PFSK-1 (cell line): ENCODE measurements around the gene WDR20.

Source experiments
- POLR2AphosphoS5 ChIP-seq: IDR thresholded peaks from 2 replicates; pipeline ENCODE4 v1.6.1; 2012; ENCODE audit warnings: low read depth, mild to moderate bottlenecking, control low read depth, low read length, moderate library complexity
- REST ChIP-seq, 2 experiments: IDR thresholded peaks; 2 replicates each; pipeline versions ENCODE4 v1.6.1 to v1.8.0; 2011 to 2012; ENCODE audit warnings: low read depth in 2 of 2, low read length in 2 of 2, control low read depth in 1 of 2, inconsistent platforms in 1 of 2, mild to moderate bottlenecking in 1 of 2, moderate library complexity in 1 of 2; ENCODE audit not compliant: insufficient read depth in 1 of 2

GRCh38 chr14:102246071-102246470, 106.4 kb downstream of the WDR20 start:
- TF ChIP-seq REST (IDR thresholded peaks at IDR 0.05; ENCODE audit: insufficient read depth in 1 of 2, low read depth in 2 of 2, low read length in 2 of 2) (no peak), POLR2AphosphoS5 (no peak)
